Measurements from ENCODE around the gene RPS18.

Gene RPS18

GRCh38 chr6:33297956-33298772, 26.3 kb downstream of the RPS18 start:
- H2BK120ac ChIP-seq (ENCODE audit: low read depth, low read length): no peak overlapping the region
- no peak overlapping the region for H4K91ac ChIP-seq (ENCODE audit: low read depth, low read length, poor library complexity)
- H3K9ac ChIP-seq (ENCODE audit: low read depth, low read length, poor library complexity): peak overlapping the region; percentile 95
- no peak overlapping the region for H3K4ac ChIP-seq (ENCODE audit: low read length)
- H3K4me1 ChIP-seq (ENCODE audit: control insufficient read depth in 2 of 2, insufficient read depth in 1 of 2, low read depth in 1 of 2, low read length in 2 of 2): peaks cover 5 to 6% of the 10 kb centered on the region in 2 donors
- peak overlapping the region; percentile 76 for H3K27ac ChIP-seq (replicated peaks; ENCODE audit: low read length)
- peaks cover 6% of the 10 kb centered on the region for H3K79me1 ChIP-seq (ENCODE audit: low read depth, low read length)
- H3K23ac ChIP-seq (ENCODE audit: low read depth, low read length, poor library complexity): peak overlapping the region; percentile 94
- no CpG with 5 or more reads among the region's 42 CpGs for WGBS, 2 donors (ENCODE audit: extremely low coverage in 2 of 2, insufficient read length in 2 of 2, insufficient replicate concordance in 1 of 2)
- peak overlapping the region; percentile 96 for H2BK5ac ChIP-seq (ENCODE audit: low read length)
- H4K8ac ChIP-seq (ENCODE audit: low read depth, low read length): no peak overlapping the region
- peaks cover 7 to 49% of the 10 kb centered on the region in 2 donors for H3K36me3 ChIP-seq (replicated peaks in 1 of 2; ENCODE audit: control insufficient read depth in 2 of 2, insufficient read depth in 2 of 2, low read length in 2 of 2)
- peak overlapping the region; percentile 53 to 94 for H3K4me3 ChIP-seq (ENCODE audit: low read length in 2 of 2)
- peak; percentile 79 for DNase-seq (ENCODE audit: low spot score)
- H3K18ac ChIP-seq (ENCODE audit: low read length): peak overlapping the region; percentile 96
- H3K9me3 ChIP-seq (replicated peaks in 1 of 2; ENCODE audit: control insufficient read depth in 2 of 2, insufficient read depth in 1 of 2, low read depth in 1 of 2, low read length in 2 of 2): no peaks in the 10 kb centered on the region
- no peak overlapping the region for H3K14ac ChIP-seq (ENCODE audit: low read length)
- no peaks in the 10 kb centered on the region for H3K27me3 ChIP-seq (ENCODE audit: control insufficient read depth in 3 of 3, insufficient read depth in 3 of 3, low read depth in 1 of 3, low read length in 3 of 3)
- peak overlapping the region; percentile 60 for H2BK15ac ChIP-seq (ENCODE audit: low read length)
- H2AFZ ChIP-seq (ENCODE audit: low read length): peak overlapping the region; percentile 53
- H2BK12ac ChIP-seq (ENCODE audit: low read length): no peak overlapping the region
- peak overlapping the region; percentile 34 for H2AK5ac ChIP-seq (ENCODE audit: low read depth, low read length)
- H3K4me2 ChIP-seq (ENCODE audit: insufficient read depth, low read length, poor library complexity, severe bottlenecking): peak overlapping the region; percentile 99

- Histone ChIP-seq H3K23ac (ENCODE audit: low read depth, low read length, poor library complexity) (peak within 1 kb of the TSS; percentile 94), H3K18ac (ENCODE audit: low read length) (peak within 1 kb of the TSS; percentile 99), H4K91ac (ENCODE audit: low read depth, low read length, poor library complexity) (no peak within 1 kb of the TSS), H3K9me3 (replicated peaks in 1 of 2; ENCODE audit: control insufficient read depth in 2 of 2, insufficient read depth in 1 of 2, low read depth in 1 of 2, low read length in 2 of 2) (no peaks in the 10 kb centered on the region), H3K4me1 (ENCODE audit: control insufficient read depth in 2 of 2, insufficient read depth in 1 of 2, low read depth in 1 of 2, low read length in 2 of 2) (peaks cover 5 to 6% of the 10 kb centered on the region in 2 donors), H3K79me1 (ENCODE audit: low read depth, low read length) (peaks cover 6% of the 10 kb centered on the region), H2BK15ac (ENCODE audit: low read length) (peak within 1 kb of the TSS; percentile 60), H3K4ac (ENCODE audit: low read length) (no peak within 1 kb of the TSS), H2BK12ac (ENCODE audit: low read length) (no peak within 1 kb of the TSS), H2AK5ac (ENCODE audit: low read depth, low read length) (peak within 1 kb of the TSS; percentile 51), H2AFZ (ENCODE audit: low read length) (peak within 1 kb of the TSS; percentile 78), H3K4me2 (ENCODE audit: insufficient read depth, low read length, poor library complexity, severe bottlenecking) (peak within 1 kb of the TSS; percentile 99), H3K4me3 (ENCODE audit: low read length in 2 of 2) (peak within 1 kb of the TSS; percentile 53 to 94), H3K27me3 (ENCODE audit: control insufficient read depth in 3 of 3, insufficient read depth in 3 of 3, low read depth in 1 of 3, low read length in 3 of 3) (no peaks in the 10 kb centered on the region), H4K8ac (ENCODE audit: low read depth, low read length) (no peak within 1 kb of the TSS), H2BK120ac (ENCODE audit: low read depth, low read length) (no peak within 1 kb of the TSS), H2BK5ac (ENCODE audit: low read length) (peak within 1 kb of the TSS; percentile 96), H3K14ac (ENCODE audit: low read length) (peak within 1 kb of the TSS; percentile 97), H3K27ac (replicated peaks; ENCODE audit: low read length) (peak within 1 kb of the TSS; percentile 99), H3K36me3 (replicated peaks in 1 of 2; ENCODE audit: control insufficient read depth in 2 of 2, insufficient read depth in 2 of 2, low read length in 2 of 2) (peaks cover 6 to 49% of the 10 kb centered on the region in 2 donors), H3K9ac (ENCODE audit: low read depth, low read length, poor library complexity) (peak within 1 kb of the TSS; percentile 99)
- no peak for DNase-seq (ENCODE audit: low spot score)
- WGBS, 2 donors (ENCODE audit: extremely low coverage in 2 of 2, insufficient read length in 2 of 2, insufficient replicate concordance in 1 of 2): no CpG with 5 or more reads among the region's 34 CpGs
These were observed 26.9 kb downstream of the RPS18 start, which contains the start of gene RGL2 for GRCh38 chr6:33298773-33299236. RGL2 (minus strand) TSS chr6:33298942; CDS start chr6:33298610, 332 bp downstream.

GRCh38 chr6:33299237-33299944, 27.5 kb downstream of the RPS18 start:
- peak overlapping the region; percentile 51 for H2AK5ac ChIP-seq (ENCODE audit: low read depth, low read length)
- H3K14ac ChIP-seq (ENCODE audit: low read length): peak overlapping the region; percentile 97
- H2BK5ac ChIP-seq (ENCODE audit: low read length): peak overlapping the region; percentile 96
- H3K9me3 ChIP-seq (replicated peaks in 1 of 2; ENCODE audit: control insufficient read depth in 2 of 2, insufficient read depth in 1 of 2, low read depth in 1 of 2, low read length in 2 of 2): no peaks in the 10 kb centered on the region
- peaks cover 5 to 6% of the 10 kb centered on the region in 2 donors for H3K4me1 ChIP-seq (ENCODE audit: control insufficient read depth in 2 of 2, insufficient read depth in 1 of 2, low read depth in 1 of 2, low read length in 2 of 2)
- no peak overlapping the region for H4K8ac ChIP-seq (ENCODE audit: low read depth, low read length)
- H3K18ac ChIP-seq (ENCODE audit: low read length): peak overlapping the region; percentile 99
- H3K79me1 ChIP-seq (ENCODE audit: low read depth, low read length): peaks cover 6% of the 10 kb centered on the region
- peak overlapping the region; percentile 53 to 94 for H3K4me3 ChIP-seq (ENCODE audit: low read length in 2 of 2)
- no peak overlapping the region for H2BK120ac ChIP-seq (ENCODE audit: low read depth, low read length)
- no peak overlapping the region for H2BK15ac ChIP-seq (ENCODE audit: low read length)
- no CpG with 5 or more reads among the region's 54 CpGs for WGBS, 2 donors (ENCODE audit: extremely low coverage in 2 of 2, insufficient read length in 2 of 2, insufficient replicate concordance in 1 of 2)
- DNase-seq (ENCODE audit: low spot score): peak; percentile 85
- H4K91ac ChIP-seq (ENCODE audit: low read depth, low read length, poor library complexity): no peak overlapping the region
- H3K4me2 ChIP-seq (ENCODE audit: insufficient read depth, low read length, poor library complexity, severe bottlenecking): peak overlapping the region; percentile 99
- peaks cover 7 to 48% of the 10 kb centered on the region in 2 donors for H3K36me3 ChIP-seq (replicated peaks in 1 of 2; ENCODE audit: control insufficient read depth in 2 of 2, insufficient read depth in 2 of 2, low read length in 2 of 2)
- H2AFZ ChIP-seq (ENCODE audit: low read length): peak overlapping the region; percentile 53
- no peak overlapping the region for H2BK12ac ChIP-seq (ENCODE audit: low read length)
- no peaks in the 10 kb centered on the region for H3K27me3 ChIP-seq (ENCODE audit: control insufficient read depth in 3 of 3, insufficient read depth in 3 of 3, low read depth in 1 of 3, low read length in 3 of 3)
- peak overlapping the region; percentile 99 for H3K27ac ChIP-seq (replicated peaks; ENCODE audit: low read length)
- peak overlapping the region; percentile 94 for H3K23ac ChIP-seq (ENCODE audit: low read depth, low read length, poor library complexity)
- H3K4ac ChIP-seq (ENCODE audit: low read length): no peak overlapping the region
- H3K9ac ChIP-seq (ENCODE audit: low read depth, low read length, poor library complexity): peak overlapping the region; percentile 99

GRCh38 chr6:33301877-33302276, 30.0 kb downstream of the RPS18 start:
- no peak overlapping the region for H3K4ac ChIP-seq (ENCODE audit: low read length)

More at GRCh38 chr6:33301877-33302276, 30.0 kb downstream of the RPS18 start:
- H3K79me1 ChIP-seq (ENCODE audit: low read depth, low read length): peaks cover 5% of the 10 kb centered on the region
- H2BK5ac ChIP-seq (ENCODE audit: low read length): no peak overlapping the region
- peaks cover 4 to 6% of the 10 kb centered on the region in 2 donors for H3K4me1 ChIP-seq (ENCODE audit: control insufficient read depth in 2 of 2, insufficient read depth in 1 of 2, low read depth in 1 of 2, low read length in 2 of 2)
- H3K27ac ChIP-seq (replicated peaks; ENCODE audit: low read length): no peak overlapping the region
- no peak overlapping the region for H3K4me2 ChIP-seq (ENCODE audit: insufficient read depth, low read length, poor library complexity, severe bottlenecking)
- no peak overlapping the region for H3K18ac ChIP-seq (ENCODE audit: low read length)
- H4K8ac ChIP-seq (ENCODE audit: low read depth, low read length): no peak overlapping the region
- no peaks in the 10 kb centered on the region for H3K27me3 ChIP-seq (ENCODE audit: control insufficient read depth in 3 of 3, insufficient read depth in 3 of 3, low read depth in 1 of 3, low read length in 3 of 3)
- H4K91ac ChIP-seq (ENCODE audit: low read depth, low read length, poor library complexity): no peak overlapping the region
- peaks cover 1 to 40% of the 10 kb centered on the region in 2 donors for H3K36me3 ChIP-seq (replicated peaks in 1 of 2; ENCODE audit: control insufficient read depth in 2 of 2, insufficient read depth in 2 of 2, low read length in 2 of 2)
- H2BK15ac ChIP-seq (ENCODE audit: low read length): no peak overlapping the region
- no peak overlapping the region for H2AK5ac ChIP-seq (ENCODE audit: low read depth, low read length)
- H3K4me3 ChIP-seq (ENCODE audit: low read length in 2 of 2): no peak overlapping the region
- H2BK12ac ChIP-seq (ENCODE audit: low read length): no peak overlapping the region
- H3K23ac ChIP-seq (ENCODE audit: low read depth, low read length, poor library complexity): no peak overlapping the region
- H3K9me3 ChIP-seq (replicated peaks in 1 of 2; ENCODE audit: control insufficient read depth in 2 of 2, insufficient read depth in 1 of 2, low read depth in 1 of 2, low read length in 2 of 2): no peaks in the 10 kb centered on the region
- no peak overlapping the region for H2BK120ac ChIP-seq (ENCODE audit: low read depth, low read length)
- no CpG with 5 or more reads among the region's 3 CpGs for WGBS, 2 donors (ENCODE audit: extremely low coverage in 2 of 2, insufficient read length in 2 of 2, insufficient replicate concordance in 1 of 2)
- no peak for DNase-seq (ENCODE audit: low spot score)
- no peak overlapping the region for H3K14ac ChIP-seq (ENCODE audit: low read length)
- no peak overlapping the region for H2AFZ ChIP-seq (ENCODE audit: low read length)
- no peak overlapping the region for H3K9ac ChIP-seq (ENCODE audit: low read depth, low read length, poor library complexity)
